Upper lobe of left lung (tissue), 4 donors: ENCODE data around the gene DDX31.

Source experiments
- CTCF ChIP-seq, 6 experiments: fragments of 450-650 bp in 4 of 6; fragments of 200-600 bp in 2 of 6; sonication (generic) in 2 of 6; IDR thresholded peaks; one replicate each; pipeline ENCODE4 v1.5.1; 2016 to 2019; ENCODE audit warnings: antibody characterized with exemption in 6 of 6
- POLR2A ChIP-seq, 4 donors: fragments of 450-650 bp; IDR thresholded peaks; one replicate each; pipeline ENCODE4 v1.5.1; 2016 to 2017; ENCODE audit warnings: antibody characterized with exemption in 4 of 4, mild to moderate bottlenecking in 2 of 4
- POLR2AphosphoS5 ChIP-seq, 2 donors: sonication (generic); formaldehyde crosslinking; IDR thresholded peaks; one replicate each; pipeline ENCODE4 v1.5.1; 2017; ENCODE audit warnings: antibody characterized with exemption in 2 of 2

GRCh38 chr9:132694144-132694543, 24.4 kb upstream of the DDX31 start:
- no peak for TF ChIP-seq POLR2AphosphoS5 (IDR thresholded peaks at IDR 0.05)
- TF ChIP-seq CTCF (IDR thresholded peaks at IDR 0.05), result no peak
- TF ChIP-seq POLR2A (IDR thresholded peaks at IDR 0.05), result no peak
